H1 (cell line): ENCODE data around the gene SLC19A1. TPM values are rescaled to one million over a fixed set of nuclear protein-coding genes. Genes with fewer than 3 reads are reported as not detected.

Experiments used
- CTCF ChIA-PET: fragments of 300-600 bp; sonication (Branson Sonifier 250); formaldehyde crosslinking; loops from one replicate; lab custom pipeline; 2021; ENCODE audit not compliant: partially characterized antibody; lab: Charles Lee
- POLR2A ChIA-PET: fragments of 300-600 bp; sonication (Branson Sonifier 250); formaldehyde crosslinking; loops from one replicate; lab custom pipeline; 2021; ENCODE audit warnings: inconsistent platforms; ENCODE audit not compliant: partially characterized antibody; lab: Charles Lee
- DNase-seq, 2 experiments: peaks; one replicate each; pipeline versions ENCODE4 v3.0.0 to v3.0.0-alpha.2; 2010 to 2022; ENCODE audit warnings: low spot score in 2 of 2, low read depth in 1 of 2, mixed read lengths in 1 of 2
- FAIRE-seq: peaks from 2 replicates; lab custom pipeline; 2011; peaks lifted over from hg19 to GRCh38; lab: Jason Lieb, UNC
- H2AFZ ChIP-seq: 2 replicates; pipeline ENCODE4 v1.8.1; 2012; ENCODE audit warnings: low read length, inconsistent platforms
- H2AK5ac ChIP-seq: 2 replicates; pipeline ENCODE4 v1.6.1; 2013; ENCODE audit warnings: low read depth, low read length
- H2BK120ac ChIP-seq: replicated peaks from 2 replicates; pipeline ENCODE3; 2013; ENCODE audit warnings: low read depth, low read length, inconsistent platforms
- H2BK12ac ChIP-seq: 2 replicates; pipeline ENCODE4 v1.6.1; 2013; ENCODE audit warnings: low read depth, low read length
- H2BK15ac ChIP-seq: 2 replicates; pipeline ENCODE4 v1.6.1; 2013; ENCODE audit warnings: low read length
- H2BK20ac ChIP-seq: 2 replicates; pipeline ENCODE4 v1.6.1; 2013; ENCODE audit warnings: low read length
- H2BK5ac ChIP-seq: 2 replicates; pipeline ENCODE4 v1.6.1; 2013; ENCODE audit warnings: low read depth, low read length
- H3K14ac ChIP-seq: 2 replicates; pipeline ENCODE4 v1.6.1; 2013; ENCODE audit warnings: inconsistent platforms; ENCODE audit not compliant: insufficient read length
- H3K18ac ChIP-seq: 2 replicates; pipeline ENCODE4 v1.6.1; 2013; ENCODE audit warnings: low read length; ENCODE audit errors: extremely low read depth
- H3K23ac ChIP-seq: 2 replicates; pipeline ENCODE4 v1.6.1; 2013; ENCODE audit warnings: inconsistent platforms; ENCODE audit not compliant: insufficient read length
- H3K23me2 ChIP-seq: 2 replicates; pipeline ENCODE4 v1.6.1; 2013; ENCODE audit warnings: low read depth, low read length
- H3K27ac ChIP-seq: 2 replicates; pipeline ENCODE4 v1.6.1; 2011; ENCODE audit warnings: low read depth, low read length, inconsistent platforms
- H3K27me3 ChIP-seq, 4 experiments: replicated peaks in 1 of 4; 1 replicate in 1 of 4; 2 replicates in 3 of 4; pipeline versions ENCODE4 v1.6.1 to v1.8.1; 2011 to 2013; ENCODE audit warnings: low read length in 3 of 4, mild to moderate bottlenecking in 3 of 4, inconsistent platforms in 2 of 4, mixed read lengths in 2 of 4, moderate library complexity in 1 of 4; ENCODE audit not compliant: control insufficient read depth in 3 of 4, insufficient read depth in 3 of 4; ENCODE audit errors: extremely low read depth in 1 of 4
- H3K36me3 ChIP-seq, 4 experiments: 2 replicates each; pipeline versions ENCODE4 v1.6.1 to v1.8.1; 2011 to 2013; ENCODE audit warnings: mild to moderate bottlenecking in 4 of 4, low read length in 3 of 4, moderate library complexity in 2 of 4, control low read depth in 1 of 4, inconsistent platforms in 1 of 4; ENCODE audit not compliant: insufficient read depth in 4 of 4, control insufficient read depth in 2 of 4
- H3K4ac ChIP-seq: replicated peaks from 2 replicates; pipeline ENCODE3; 2013; ENCODE audit warnings: low read length, low read depth, mixed read lengths, inconsistent platforms; ENCODE audit not compliant: insufficient read length
- H3K4me1 ChIP-seq, 4 experiments: replicated peaks in 1 of 4; 1 replicate in 1 of 4; 2 replicates in 3 of 4; pipeline versions ENCODE4 v1.6.1 to v1.8.1; 2011 to 2013; ENCODE audit warnings: low read length in 3 of 4, inconsistent platforms in 2 of 4, mixed read lengths in 1 of 4; ENCODE audit not compliant: insufficient read depth in 4 of 4, control insufficient read depth in 3 of 4
- H3K4me2 ChIP-seq, 2 experiments: 2 replicates each; pipeline versions ENCODE4 v1.6.1 to v1.8.1; 2011 to 2013; ENCODE audit warnings: low read depth in 2 of 2, low read length in 2 of 2, control low read depth in 1 of 2, inconsistent platforms in 1 of 2, mild to moderate bottlenecking in 1 of 2; ENCODE audit not compliant: insufficient read depth in 1 of 2
- H3K4me3 ChIP-seq, 4 experiments: fragments of 200-600, 300-600 bp in 1 of 4; sonication (generic), shearing (Covaris generic), sonication (Bioruptor Twin) in 1 of 4; 2 replicates each; pipeline versions ENCODE4 v1.5.1 to v1.8.1; 2011 to 2016; ENCODE audit warnings: low read length in 4 of 4, low read depth in 3 of 4, control low read depth in 2 of 4, inconsistent platforms in 2 of 4, mild to moderate bottlenecking in 2 of 4, mixed read lengths in 1 of 4, moderate library complexity in 1 of 4; ENCODE audit not compliant: insufficient read depth in 2 of 4; ENCODE audit errors: extremely low read depth in 1 of 4
- H3K56ac ChIP-seq: replicated peaks from 2 replicates; pipeline ENCODE3; 2013; ENCODE audit warnings: low read depth, mild to moderate bottlenecking, mixed read lengths, low read length, inconsistent platforms; ENCODE audit not compliant: insufficient read length
- H3K79me1 ChIP-seq: 2 replicates; pipeline ENCODE4 v1.6.1; 2013; ENCODE audit warnings: low read depth, low read length, control low read depth
- H3K79me2 ChIP-seq, 2 experiments: 2 replicates each; pipeline versions ENCODE4 v1.6.1 to v1.8.1; 2012 to 2013; ENCODE audit warnings: low read length in 2 of 2, mild to moderate bottlenecking in 2 of 2, inconsistent platforms in 1 of 2; ENCODE audit not compliant: insufficient read depth in 2 of 2, control insufficient read depth in 1 of 2
- H3K9ac ChIP-seq, 4 experiments: replicated peaks in 1 of 4; 1 replicate in 1 of 4; 2 replicates in 3 of 4; pipeline versions ENCODE4 v1.6.1 to v1.8.1; 2011 to 2013; ENCODE audit warnings: low read depth in 3 of 4, low read length in 3 of 4, control low read depth in 2 of 4, mild to moderate bottlenecking in 2 of 4, moderate library complexity in 2 of 4, inconsistent platforms in 1 of 4; ENCODE audit errors: extremely low read depth in 1 of 4
- H3K9me3 ChIP-seq, 2 experiments: 2 replicates each; pipeline versions ENCODE4 v1.6.1 to v1.8.1; 2012 to 2013; ENCODE audit warnings: mild to moderate bottlenecking in 2 of 2, moderate library complexity in 2 of 2, control low read depth in 1 of 2, inconsistent platforms in 1 of 2, low read depth in 1 of 2, low read length in 1 of 2, mixed read lengths in 1 of 2; ENCODE audit not compliant: insufficient read depth in 2 of 2
- H4K20me1 ChIP-seq, 2 experiments: replicated peaks in 1 of 2; 2 replicates each; pipeline versions ENCODE3 to v1.8.1; 2011 to 2013; ENCODE audit warnings: inconsistent platforms in 2 of 2, low read length in 2 of 2, mild to moderate bottlenecking in 1 of 2; ENCODE audit not compliant: insufficient read depth in 2 of 2, control insufficient read depth in 1 of 2
- H4K5ac ChIP-seq: 2 replicates; pipeline ENCODE4 v1.6.1; 2013; ENCODE audit warnings: low read length, low read depth, mixed read lengths, inconsistent platforms; ENCODE audit not compliant: insufficient read length
- H4K8ac ChIP-seq: 2 replicates; pipeline ENCODE4 v1.8.0; 2013; ENCODE audit warnings: mild to moderate bottlenecking, moderate library complexity, low read length, inconsistent platforms; ENCODE audit not compliant: insufficient read depth; ENCODE audit errors: extremely low read depth
- H4K91ac ChIP-seq: replicated peaks from 2 replicates; pipeline ENCODE3; 2013; ENCODE audit warnings: low read length, mixed read lengths, inconsistent platforms; ENCODE audit not compliant: insufficient read length
- FOSL1 ChIP-seq: IDR thresholded peaks from 2 replicates; pipeline ENCODE4 v1.6.1; 2011; ENCODE audit warnings: mild to moderate bottlenecking, low read depth, low read length, moderate library complexity; ENCODE audit not compliant: insufficient read depth
- KDM4A ChIP-seq: IDR thresholded peaks from one replicate; pipeline ENCODE4 v1.7.1; 2012; ENCODE audit warnings: low read depth, mild to moderate bottlenecking, moderate library complexity, low read length, inconsistent platforms; ENCODE audit not compliant: severe bottlenecking
- RFX5 ChIP-seq: IDR thresholded peaks from 2 replicates; pipeline ENCODE4 v1.6.1; 2011; ENCODE audit warnings: low read depth, low read length, improper control_type of control experiment, borderline replicate concordance
- SIRT6 ChIP-seq: IDR thresholded peaks from one replicate; pipeline ENCODE4 v1.7.1; 2012; ENCODE audit warnings: low read length, inconsistent platforms
- WGBS, 2 experiments: shearing (Covaris generic) in 1 of 2; methylation state at CpG; one replicate each; pipeline versions ENCODE4 v1.1.6 to v1.1.7; 2013 to 2015; ENCODE audit warnings: low lambda C conversion rate in 2 of 2, mixed read lengths in 2 of 2, inconsistent platforms in 1 of 2, low coverage in 1 of 2, missing lambda C conversion rate in 1 of 2; ENCODE audit not compliant: insufficient replicate concordance in 2 of 2, insufficient coverage in 1 of 2, insufficient read length in 1 of 2; ENCODE audit errors: extremely low coverage in 1 of 2, missing lambda C conversion rate in 1 of 2; 5-methylcytosine and 5-hydroxymethylcytosine counted together
- polyA plus RNA-seq, 7 experiments: library from polyadenylated mRNA; depleted of rRNA in 3 of 7; stranded (reverse) in 5 of 7; unstranded in 2 of 7; fragments of >200 nt in 5 of 7; fragments of 200-250 nt in 2 of 7; gene quantifications; 1 replicate in 5 of 7; 2 replicates in 1 of 7; 4 replicates in 1 of 7; pipeline versions ENCODE4 v1.2.1 to v1.2.3, GENCODE V29; 2011 to 2013; ENCODE audit warnings: missing spikeins in 2 of 7, mixed read lengths in 2 of 7
- total RNA-seq: library from RNA; stranded (reverse); fragmentation: NEBNext Ultra II Directional; extraction: Animal tissue kit (Norgen Biotek cat#: 25700); gene quantifications from 2 replicates; pipeline ENCODE4 v1.2.1, GENCODE V29; 2021
- TF ChIP-seq, protein P1 (sequence below): IDR thresholded peaks from 2 replicates; pipeline ENCODE4 v1.6.1; 2011; ENCODE audit warnings: low read length, improper control_type of control experiment

Gene SLC19A1
- total and polyA plus RNA-seq, 2 of the 8 experiments (the other 6 are each of a cell fraction or from before 2014, with no cell fraction given) = 31.6 to 43.8 TPM

DNA sequence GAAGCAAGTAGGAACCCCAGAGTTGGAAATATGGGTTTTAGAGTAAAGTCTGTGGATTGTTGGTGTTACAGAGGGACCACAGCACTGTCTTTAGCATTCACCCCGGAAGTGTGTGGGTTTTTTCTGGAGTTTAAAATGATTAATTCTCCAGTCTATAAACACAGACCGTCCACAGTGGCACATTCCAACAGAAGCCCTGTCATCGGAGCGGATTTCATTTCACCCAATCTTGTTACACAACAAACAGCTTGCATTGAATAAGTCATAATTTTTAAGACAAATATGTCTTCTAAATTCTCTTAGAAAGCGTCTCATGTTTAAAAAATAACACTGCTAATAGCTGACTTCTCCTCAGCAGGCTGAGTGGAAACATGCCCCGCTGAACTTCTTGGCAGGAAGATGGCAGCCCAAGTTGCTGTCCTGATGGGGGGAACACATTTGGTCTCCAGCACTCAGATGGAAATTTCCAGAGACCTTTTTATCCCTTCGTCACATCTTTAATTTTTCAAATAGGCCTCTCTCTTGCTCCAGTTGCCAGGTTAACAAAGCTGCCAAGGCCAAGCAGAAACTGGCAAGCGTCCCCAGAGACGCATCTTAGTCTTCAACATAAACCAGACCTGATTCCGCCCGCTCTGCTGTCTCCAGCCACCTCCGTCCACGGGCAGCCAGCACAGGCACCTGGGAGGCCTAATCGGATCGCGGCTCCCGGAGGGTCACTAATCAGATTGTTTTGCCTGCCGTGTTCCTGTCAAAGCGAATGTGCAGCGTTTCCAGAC is 28.8 kb upstream of the SLC19A1 start:
- POLR2A ChIA-PET = no interaction called here
- H3K27ac ChIP-seq = no peak overlapping the region
- H3K4me2 ChIP-seq = no peak overlapping the region
- whole genome bisulfite sequencing, 2 experiments = 88% methylated on average over 20 of the region's 20 CpGs; no CpG with 5 or more reads in 1 of the 2 experiments
- no peak overlapping the region for H4K5ac ChIP-seq
- H4K20me1 ChIP-seq = no peaks in the 10 kb centered on the region
- H3K9me3 ChIP-seq = no peaks in the 10 kb centered on the region
- H3K79me1 ChIP-seq = no peaks in the 10 kb centered on the region
- H2BK120ac ChIP-seq = no peak overlapping the region
- no peak overlapping the region for H2BK15ac ChIP-seq
- FAIRE-seq (no peak), DNase-seq (peak in 1 of 2 experiments; percentile 37)
- no peak overlapping the region for H3K56ac ChIP-seq
- no peaks in the 10 kb centered on the region for H3K36me3 ChIP-seq
- H2AFZ ChIP-seq = no peak overlapping the region
- H3K18ac ChIP-seq = no peak overlapping the region
- no peak overlapping the region for H3K4ac ChIP-seq
- H3K23me2 ChIP-seq = no peaks in the 10 kb centered on the region
- H3K4me3 ChIP-seq = no peak overlapping the region
- no peak overlapping the region for H3K14ac ChIP-seq
- no peak overlapping the region; a peak in 1 of 7 replicates for H3K9ac ChIP-seq
- H3K79me2 ChIP-seq = no peaks in the 10 kb centered on the region
- CTCF ChIA-PET = interaction anchor here (1.1 to 1.2 kb wide), 2 partner anchors 148 to 278 kb away, joined by 3 read pairs; no protein-coding TSS in a partner anchor
- no peaks in the 10 kb centered on the region for H3K27me3 ChIP-seq
- no peak overlapping the region for H2AK5ac ChIP-seq
- no peak overlapping the region for H3K23ac ChIP-seq
- no peak overlapping the region for H2BK20ac ChIP-seq
- H3K4me1 ChIP-seq = peaks cover 0 to 8% (median 5%) of the 10 kb centered on the region in 4 experiments; a peak in 3 of 7 replicates
- no peak overlapping the region for H4K91ac ChIP-seq
- no peak overlapping the region for H2BK12ac ChIP-seq
- H2BK5ac ChIP-seq = no peak overlapping the region
- no peak overlapping the region for H4K8ac ChIP-seq
- TF ChIP-seq, protein P1, sequence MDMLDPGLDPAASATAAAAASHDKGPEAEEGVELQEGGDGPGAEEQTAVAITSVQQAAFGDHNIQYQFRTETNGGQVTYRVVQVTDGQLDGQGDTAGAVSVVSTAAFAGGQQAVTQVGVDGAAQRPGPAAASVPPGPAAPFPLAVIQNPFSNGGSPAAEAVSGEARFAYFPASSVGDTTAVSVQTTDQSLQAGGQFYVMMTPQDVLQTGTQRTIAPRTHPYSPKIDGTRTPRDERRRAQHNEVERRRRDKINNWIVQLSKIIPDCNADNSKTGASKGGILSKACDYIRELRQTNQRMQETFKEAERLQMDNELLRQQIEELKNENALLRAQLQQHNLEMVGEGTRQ = no peak
- TF ChIP-seq SIRT6 (no peak), KDM4A (no peak), RFX5 (no peak), FOSL1 (no peak)
